HepG2 (cell line): Measurements from ENCODE around the gene RPS6KA5.

Experiments used
- ATF2 ChIP-seq: sonication (generic); formaldehyde crosslinking; IDR thresholded peaks from 2 replicates; pipeline ENCODE4 v1.4.0; 2020; ENCODE audit warnings: missing genetic modification reagents
- BRF2 ChIP-seq: sonication (generic); formaldehyde crosslinking; IDR thresholded peaks from 2 replicates; pipeline ENCODE4 v1.8.1; 2022; ENCODE audit warnings: mild to moderate bottlenecking, missing genetic modification reagents
- CTCF ChIP-seq: sonication (generic); formaldehyde crosslinking; IDR thresholded peaks from 2 replicates; pipeline ENCODE4 v1.5.0; 2020; ENCODE audit warnings: mild to moderate bottlenecking, missing genetic modification reagents, moderate library complexity
- JUNB ChIP-seq: sonication (generic); formaldehyde crosslinking; IDR thresholded peaks from 2 replicates; pipeline ENCODE4 v1.8.0; 2022; ENCODE audit warnings: missing genetic modification reagents, mild to moderate bottlenecking, borderline replicate concordance
- MYC ChIP-seq: sonication (generic); formaldehyde crosslinking; IDR thresholded peaks from 2 replicates; pipeline ENCODE4 v1.9.0; 2021; ENCODE audit warnings: missing genetic modification reagents, borderline replicate concordance
- PATZ1 ChIP-seq: sonication (generic); formaldehyde crosslinking; IDR thresholded peaks from 2 replicates; pipeline ENCODE4 v1.4.0; 2020; ENCODE audit warnings: missing genetic modification reagents
- POLR2A ChIP-seq, 2 experiments: IDR thresholded peaks; 2 replicates each; pipeline ENCODE4 v1.6.1; 2011; ENCODE audit warnings: low read depth in 2 of 2, low read length in 2 of 2, mild to moderate bottlenecking in 1 of 2, moderate library complexity in 1 of 2; ENCODE audit not compliant: insufficient read depth in 1 of 2
- POLR2AphosphoS5 ChIP-seq: IDR thresholded peaks from 2 replicates; pipeline ENCODE4 v1.6.1; 2012; ENCODE audit warnings: low read depth, low read length
- YY1 ChIP-seq: IDR thresholded peaks from 2 replicates; pipeline ENCODE4 v1.6.1; 2011; ENCODE audit warnings: low read length, low read depth, moderate library complexity, mild to moderate bottlenecking; ENCODE audit not compliant: insufficient read depth, insufficient replicate concordance
- ZBTB49 ChIP-seq: sonication (generic); formaldehyde crosslinking; IDR thresholded peaks from 2 replicates; pipeline ENCODE4 v1.4.0; 2020; ENCODE audit warnings: missing genetic modification reagents, borderline replicate concordance
- ZNF18 ChIP-seq: sonication (generic); formaldehyde crosslinking; IDR thresholded peaks from 2 replicates; pipeline ENCODE4 v1.8.0; 2022; ENCODE audit warnings: mild to moderate bottlenecking, missing genetic modification reagents; ENCODE audit not compliant: insufficient replicate concordance

- TF ChIP-seq POLR2AphosphoS5 (no peak), ZNF18 (CRISPR knock-in tag) (no peak), POLR2A (IDR thresholded peaks at IDR 0.05; ENCODE audit: insufficient read depth in 1 of 2, low read depth in 2 of 2, low read length in 2 of 2) (no peak), JUNB (CRISPR knock-in tag) (no peak), PATZ1 (CRISPR knock-in tag) (no peak), ATF2 (no peak), BRF2 (CRISPR knock-in tag) (no peak), CTCF (CRISPR knock-in tag) (no peak), YY1 (no peak), ZBTB49 (CRISPR knock-in tag) (no peak), MYC (CRISPR knock-in tag) (no peak)
These were observed 30.3 kb upstream of the RPS6KA5 start for GRCh38 chr14:91090743-91091142.
